ENCODE data around the gene RELA. TPM values are rescaled to one million over a fixed set of nuclear protein-coding genes. Genes with fewer than 3 reads are reported as not detected.
A peak's percentile ranks its signal among the peaks of the same experiment; 100 is the strongest.
"Not testable (repeated sequence)": the region's sequence is repeated elsewhere in the genome, so short reads cannot be mapped to it uniquely, and the experiment has no call there.

The RELA gene
- polyA plus RNA-seq, 4 donors = 32.2 to 46.9 (median 36.7) TPM

- DNase-seq = no peak
- 29 to 53% (median 33%) methylated on average over 24 to 25 of the region's 25 CpGs for WGBS, 3 donors
- H3K36me3 ChIP-seq (ENCODE audit: control insufficient read depth in 3 of 3, insufficient read depth in 2 of 3, low read depth in 1 of 3, low read length in 3 of 3) = peaks cover 14 to 51% (median 19%) of the 10 kb centered on the region in 3 donors
Measured at GRCh38 chr11:65661599-65662246, 993 bp downstream of the RELA start.

DNA sequence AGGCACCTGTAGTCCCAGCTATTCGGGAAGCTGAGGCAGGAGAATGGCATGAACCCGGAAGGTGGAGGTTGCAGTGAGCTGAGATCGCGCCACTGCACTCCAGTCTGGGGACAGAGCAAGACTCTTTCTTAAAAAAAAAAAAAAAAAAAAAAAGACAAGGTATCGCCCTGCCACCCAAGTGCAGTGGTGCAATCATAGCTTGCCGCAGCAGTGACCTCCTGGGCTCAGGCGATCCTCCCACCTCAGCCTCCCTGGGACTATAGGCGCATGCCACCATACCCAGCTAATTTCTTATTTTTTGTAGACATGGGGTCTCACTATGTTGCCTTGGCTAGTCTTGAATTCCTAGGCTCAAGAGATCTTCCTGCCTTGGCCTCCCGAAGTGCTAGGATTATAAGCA, 1.8 kb downstream of the RELA start:
- not testable (repeated sequence) for DNase-seq
- H3K36me3 ChIP-seq (ENCODE audit: control insufficient read depth in 3 of 3, insufficient read depth in 2 of 3, low read depth in 1 of 3, low read length in 3 of 3) = peaks cover 14 to 59% (median 19%) of the 10 kb centered on the region in 3 donors

More at GRCh38 chr11:65661599-65662246, 993 bp downstream of the RELA start:
- peak overlapping the region; percentile 52 to 99 (median 98) for H3K27ac ChIP-seq (ENCODE audit: low read depth in 1 of 3, low read length in 2 of 3)
- H3K27me3 ChIP-seq (ENCODE audit: control insufficient read depth in 3 of 3, insufficient read depth in 3 of 3, low read length in 3 of 3) = no peaks in the 10 kb centered on the region
- H3K4me3 ChIP-seq (ENCODE audit: low read depth in 1 of 3, low read length in 3 of 3) = peak overlapping the region; percentile 79 to 95 (median 83)
- no peaks in the 10 kb centered on the region for H3K9me3 ChIP-seq (ENCODE audit: control insufficient read depth in 2 of 2, insufficient read depth in 1 of 2, low read depth in 1 of 2, low read length in 1 of 2)
- peaks cover 2 to 10% (median 3%) of the 10 kb centered on the region in 3 donors for H3K4me1 ChIP-seq (ENCODE audit: control insufficient read depth in 3 of 3, insufficient read depth in 2 of 3, low read depth in 1 of 3, low read length in 2 of 3)
- no peak for FAIRE-seq

DNA sequence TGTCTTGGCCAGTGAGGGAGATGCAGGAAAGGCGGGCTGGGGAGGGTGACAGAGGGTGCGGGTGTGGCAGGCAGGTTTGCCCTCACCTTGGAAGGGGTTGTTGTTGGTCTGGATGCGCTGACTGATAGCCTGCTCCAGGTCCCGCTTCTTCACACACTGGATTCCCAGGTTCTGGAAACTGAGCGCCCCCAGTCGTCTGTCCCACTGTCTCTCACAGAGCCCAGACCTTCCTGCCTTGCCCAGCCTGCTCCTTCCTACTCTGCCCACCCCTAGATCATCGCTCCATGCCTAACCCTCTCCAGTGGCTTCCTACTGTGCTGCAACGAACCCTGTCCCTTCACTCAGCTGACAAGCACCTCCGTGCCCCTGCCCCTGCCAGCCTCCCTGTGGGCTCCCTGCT, 2.7 kb downstream of the RELA start:
- H3K9me3 ChIP-seq (ENCODE audit: control insufficient read depth in 2 of 2, insufficient read depth in 1 of 2, low read depth in 1 of 2, low read length in 1 of 2) = no peaks in the 10 kb centered on the region
- no peak overlapping the region for H3K4me3 ChIP-seq (ENCODE audit: low read depth in 1 of 3, low read length in 3 of 3)
- no peak for DNase-seq
- peaks cover 18 to 68% (median 24%) of the 10 kb centered on the region in 3 donors for H3K36me3 ChIP-seq (ENCODE audit: control insufficient read depth in 3 of 3, insufficient read depth in 2 of 3, low read depth in 1 of 3, low read length in 3 of 3)
- FAIRE-seq = no peak
- peaks cover 2 to 12% (median 3%) of the 10 kb centered on the region in 3 donors for H3K4me1 ChIP-seq (ENCODE audit: control insufficient read depth in 3 of 3, insufficient read depth in 2 of 3, low read depth in 1 of 3, low read length in 2 of 3)
- 92 to 94% (median 92%) methylated on average over 9 of the region's 9 CpGs for WGBS, 3 donors
- no peaks in the 10 kb centered on the region for H3K27me3 ChIP-seq (ENCODE audit: control insufficient read depth in 3 of 3, insufficient read depth in 3 of 3, low read length in 3 of 3)
- H3K27ac ChIP-seq (ENCODE audit: low read depth in 1 of 3, low read length in 2 of 3) = no peak overlapping the region

More for the DNA sequence above, 1.8 kb downstream of the RELA start:
- peak overlapping the region in 1 of 3 donors; percentile 99 for H3K27ac ChIP-seq (ENCODE audit: low read depth in 1 of 3, low read length in 2 of 3)
- not testable (repeated sequence) for H3K27me3 ChIP-seq (ENCODE audit: control insufficient read depth in 3 of 3, insufficient read depth in 3 of 3, low read length in 3 of 3); H3K9me3 ChIP-seq (ENCODE audit: control insufficient read depth in 2 of 2, insufficient read depth in 1 of 2, low read depth in 1 of 2, low read length in 1 of 2); H3K4me3 ChIP-seq (ENCODE audit: low read depth in 1 of 3, low read length in 3 of 3); FAIRE-seq
- WGBS, 3 donors = 88 to 97% (median 96%) methylated on average over 9 of the region's 9 CpGs
- H3K4me1 ChIP-seq (ENCODE audit: control insufficient read depth in 3 of 3, insufficient read depth in 2 of 3, low read depth in 1 of 3, low read length in 2 of 3) = peaks cover 2 to 10% (median 3%) of the 10 kb centered on the region in 3 donors

DNA sequence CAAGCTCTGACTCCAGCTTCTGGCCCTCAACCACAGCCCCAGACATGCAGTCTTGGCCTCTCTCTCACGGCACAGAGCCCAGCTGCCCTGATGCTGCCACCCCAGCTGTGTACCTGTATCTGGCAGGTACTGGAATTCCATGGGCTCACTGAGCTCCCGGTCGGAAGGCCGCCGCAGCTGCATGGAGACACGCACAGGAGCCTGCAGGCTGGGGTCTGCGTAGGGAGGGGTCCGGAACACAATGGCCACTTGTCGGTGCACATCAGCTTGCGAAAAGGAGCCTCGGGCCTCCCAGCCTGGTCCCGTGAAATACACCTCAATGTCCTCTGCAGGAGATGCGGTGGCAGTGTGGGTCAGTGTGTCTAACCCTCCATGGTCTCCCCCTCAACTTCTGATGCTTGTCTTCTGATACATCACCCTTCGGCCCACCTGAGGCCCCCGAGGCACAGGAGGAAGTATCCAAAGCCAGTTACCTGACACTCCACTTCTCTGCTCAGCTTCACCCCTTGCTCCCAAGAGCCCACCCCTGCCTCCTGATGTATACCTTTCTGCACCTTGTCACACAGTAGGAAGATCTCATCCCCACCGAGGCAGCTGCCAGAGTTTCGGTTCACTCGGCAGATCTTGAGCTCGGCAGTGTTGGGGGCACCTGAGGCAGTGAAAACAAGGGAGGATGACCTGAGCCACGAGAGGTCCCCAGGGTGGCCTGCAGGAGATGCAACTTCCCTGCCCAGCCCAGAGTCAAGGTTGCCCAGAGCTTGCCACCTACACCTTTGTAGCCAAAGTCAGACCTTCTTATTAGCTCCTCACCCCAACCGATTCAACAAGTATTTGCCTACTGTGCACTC, 4.3 kb downstream of the RELA start:
- 91 to 93% (median 91%) methylated on average over 21 of the region's 21 CpGs for WGBS, 3 donors
- Histone ChIP-seq H3K9me3 (ENCODE audit: control insufficient read depth in 2 of 2, insufficient read depth in 1 of 2, low read depth in 1 of 2, low read length in 1 of 2) (no peaks in the 10 kb centered on the region), H3K4me1 (ENCODE audit: control insufficient read depth in 3 of 3, insufficient read depth in 2 of 3, low read depth in 1 of 3, low read length in 2 of 3) (peaks cover 5 to 28% (median 8%) of the 10 kb centered on the region in 3 donors), H3K4me3 (ENCODE audit: low read depth in 1 of 3, low read length in 3 of 3) (no peak overlapping the region), H3K36me3 (ENCODE audit: control insufficient read depth in 3 of 3, insufficient read depth in 2 of 3, low read depth in 1 of 3, low read length in 3 of 3) (peaks cover 18 to 84% (median 24%) of the 10 kb centered on the region in 3 donors), H3K27me3 (ENCODE audit: control insufficient read depth in 3 of 3, insufficient read depth in 3 of 3, low read length in 3 of 3) (no peaks in the 10 kb centered on the region), H3K27ac (ENCODE audit: low read depth in 1 of 3, low read length in 2 of 3) (no peak overlapping the region)
- peak in 1 of 2 donors; percentile 1 for DNase-seq
- FAIRE-seq = no peak

GRCh38 chr11:65657426-65657825, 5.3 kb downstream of the RELA start:
- 84 to 89% (median 87%) methylated on average over 7 of the region's 7 CpGs for WGBS, 3 donors
- H3K36me3 ChIP-seq (ENCODE audit: control insufficient read depth in 3 of 3, insufficient read depth in 2 of 3, low read depth in 1 of 3, low read length in 3 of 3) = peaks cover 18 to 87% (median 24%) of the 10 kb centered on the region in 3 donors
- peaks cover 5 to 34% (median 8%) of the 10 kb centered on the region in 3 donors for H3K4me1 ChIP-seq (ENCODE audit: control insufficient read depth in 3 of 3, insufficient read depth in 2 of 3, low read depth in 1 of 3, low read length in 2 of 3)
- H3K27ac ChIP-seq (ENCODE audit: low read depth in 1 of 3, low read length in 2 of 3) = no peak overlapping the region
- DNase-seq (peak in 1 of 2 donors; percentile 0), FAIRE-seq (no peak)
- no peaks in the 10 kb centered on the region for H3K27me3 ChIP-seq (ENCODE audit: control insufficient read depth in 3 of 3, insufficient read depth in 3 of 3, low read length in 3 of 3)
- H3K4me3 ChIP-seq (ENCODE audit: low read depth in 1 of 3, low read length in 3 of 3) = no peak overlapping the region
- H3K9me3 ChIP-seq (ENCODE audit: control insufficient read depth in 2 of 2, insufficient read depth in 1 of 2, low read depth in 1 of 2, low read length in 1 of 2) = no peaks in the 10 kb centered on the region

DNA sequence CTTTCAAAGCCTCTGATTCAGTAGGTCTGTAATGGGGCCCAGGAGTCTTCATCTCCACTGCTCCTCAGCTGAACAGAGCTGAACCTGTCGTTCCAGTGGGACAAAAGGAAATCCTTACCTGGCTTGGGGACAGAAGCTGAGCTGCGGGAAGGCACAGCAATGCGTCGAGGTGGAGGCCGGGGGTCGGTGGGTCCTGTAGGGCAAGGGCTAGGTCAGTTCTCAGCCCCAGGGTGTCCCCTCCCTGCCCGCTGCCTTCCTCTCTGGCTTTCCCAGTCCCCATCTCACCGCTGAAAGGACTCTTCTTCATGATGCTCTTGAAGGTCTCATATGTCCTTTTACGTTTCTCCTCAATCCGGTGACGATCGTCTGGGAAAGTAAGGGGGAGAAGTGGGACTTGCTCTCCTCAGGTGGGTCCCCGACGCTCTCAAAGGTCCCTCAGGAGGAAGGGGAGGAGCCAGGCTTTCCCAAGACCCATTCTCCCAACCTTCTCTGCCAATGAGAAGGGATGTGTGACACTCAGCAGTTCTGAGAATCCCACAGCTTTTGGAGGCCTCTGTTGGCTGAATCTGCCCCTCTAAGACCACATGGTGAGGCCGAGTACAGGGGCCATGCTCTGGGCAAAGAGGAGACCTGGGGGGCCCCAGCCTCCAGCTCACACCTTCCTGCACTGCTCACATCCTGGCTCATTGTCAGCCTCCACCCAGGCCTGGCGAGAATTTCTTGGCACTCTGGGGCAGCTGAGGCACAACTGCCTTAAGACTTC, 7.0 kb downstream of the RELA start:
- DNase-seq (peak in 1 of 2 donors; percentile 1), FAIRE-seq (no peak)
- Histone ChIP-seq H3K4me3 (ENCODE audit: low read depth in 1 of 3, low read length in 3 of 3) (no peak overlapping the region), H3K27ac (ENCODE audit: low read depth in 1 of 3, low read length in 2 of 3) (no peak overlapping the region), H3K4me1 (ENCODE audit: control insufficient read depth in 3 of 3, insufficient read depth in 2 of 3, low read depth in 1 of 3, low read length in 2 of 3) (peaks cover 5 to 35% (median 7%) of the 10 kb centered on the region in 3 donors), H3K36me3 (ENCODE audit: control insufficient read depth in 3 of 3, insufficient read depth in 2 of 3, low read depth in 1 of 3, low read length in 3 of 3) (peaks cover 18 to 82% (median 24%) of the 10 kb centered on the region in 3 donors), H3K9me3 (ENCODE audit: control insufficient read depth in 2 of 2, insufficient read depth in 1 of 2, low read depth in 1 of 2, low read length in 1 of 2) (no peaks in the 10 kb centered on the region), H3K27me3 (ENCODE audit: control insufficient read depth in 3 of 3, insufficient read depth in 3 of 3, low read length in 3 of 3) (no peaks in the 10 kb centered on the region)
- WGBS, 3 donors = 86 to 88% (median 87%) methylated on average over 15 to 16 of the region's 16 CpGs

GRCh38 chr11:65654375-65655349, 8.1 kb downstream of the RELA start:
- peak in 1 of 2 donors; percentile 1 for DNase-seq
- Histone ChIP-seq H3K27me3 (ENCODE audit: control insufficient read depth in 3 of 3, insufficient read depth in 3 of 3, low read length in 3 of 3) (no peaks in the 10 kb centered on the region), H3K4me3 (ENCODE audit: low read depth in 1 of 3, low read length in 3 of 3) (no peak overlapping the region), H3K9me3 (ENCODE audit: control insufficient read depth in 2 of 2, insufficient read depth in 1 of 2, low read depth in 1 of 2, low read length in 1 of 2) (no peaks in the 10 kb centered on the region), H3K4me1 (ENCODE audit: control insufficient read depth in 3 of 3, insufficient read depth in 2 of 3, low read depth in 1 of 3, low read length in 2 of 3) (peaks cover 5 to 35% (median 7%) of the 10 kb centered on the region in 3 donors), H3K27ac (ENCODE audit: low read depth in 1 of 3, low read length in 2 of 3) (peak overlapping the region in 2 of 3 donors; percentile 94 to 97), H3K36me3 (ENCODE audit: control insufficient read depth in 3 of 3, insufficient read depth in 2 of 3, low read depth in 1 of 3, low read length in 3 of 3) (peaks cover 14 to 82% (median 22%) of the 10 kb centered on the region in 3 donors)
- no peak for FAIRE-seq
- 88 to 89% (median 88%) methylated on average over 14 of the region's 14 CpGs for WGBS, 3 donors
